ENCODE results near the gene C1QL4. TPM values are rescaled to one million over a fixed set of nuclear protein-coding genes. Genes with fewer than 3 reads are reported as not detected.

Gene C1QL4
- total RNA-seq, 2 donors from 2014 or later, result 1.3 TPM; not detected in 1

- TF ChIP-seq POLR2A (IDR thresholded peaks at IDR 0.05), result no peak
- no peak for TF ChIP-seq POLR2AphosphoS5 (IDR thresholded peaks at IDR 0.05)
- no peak for TF ChIP-seq CTCF (IDR thresholded peaks at IDR 0.05)
- intact Hi-C loops (cut with DNase I), result no loop called here
- Histone ChIP-seq H3K4me3 (no peak overlapping the region), H3K4me1 (replicated peaks) (peaks cover 17% of the 10 kb centered on the region), H3K27me3 (replicated peaks; ENCODE audit: insufficient read depth) (peaks cover 14% of the 10 kb centered on the region), H3K27ac (no peak overlapping the region), H3K9me3 (no peaks in the 10 kb centered on the region), H3K36me3 (no peaks in the 10 kb centered on the region)
- WGBS, result 68% methylated on average over 14 of the region's 14 CpGs
- DNase-seq (ENCODE audit: low spot score), result no peak
Observed at GRCh38 chr12:49340971-49341776, 4.2 kb upstream of the C1QL4 start.

GRCh38 chr12:49340095-49340870 is 3.3 kb upstream of the C1QL4 start:
- Histone ChIP-seq H3K36me3 (no peaks in the 10 kb centered on the region), H3K27ac (no peak overlapping the region), H3K9me3 (no peaks in the 10 kb centered on the region), H3K4me3 (no peak overlapping the region), H3K4me1 (replicated peaks) (peaks cover 8% of the 10 kb centered on the region), H3K27me3 (replicated peaks; ENCODE audit: insufficient read depth) (peaks cover 13% of the 10 kb centered on the region)
- TF ChIP-seq POLR2AphosphoS5 (IDR thresholded peaks at IDR 0.05) (no peak), CTCF (IDR thresholded peaks at IDR 0.05) (no peak), POLR2A (IDR thresholded peaks at IDR 0.05) (no peak)
- 75% methylated on average over 6 of the region's 6 CpGs for WGBS
- intact Hi-C loops (cut with DNase I), result no loop called here
- DNase-seq (ENCODE audit: low spot score), result no peak

GRCh38 chr12:49339464-49339861 is 2.5 kb upstream of the C1QL4 start:
- Histone ChIP-seq H3K36me3 (no peaks in the 10 kb centered on the region), H3K27me3 (replicated peaks; ENCODE audit: insufficient read depth) (peaks cover 10% of the 10 kb centered on the region), H3K4me1 (replicated peaks) (peaks cover 4% of the 10 kb centered on the region), H3K9me3 (no peaks in the 10 kb centered on the region), H3K27ac (no peak overlapping the region), H3K4me3 (no peak overlapping the region)
- intact Hi-C loops (cut with DNase I), result no loop called here
- WGBS, result 60% methylated on average over 5 of the region's 5 CpGs
- DNase-seq (ENCODE audit: low spot score), result no peak
- TF ChIP-seq POLR2AphosphoS5 (IDR thresholded peaks at IDR 0.05) (no peak), POLR2A (IDR thresholded peaks at IDR 0.05) (no peak), CTCF (IDR thresholded peaks at IDR 0.05) (no peak)

- intact Hi-C loops (cut with DNase I), result no loop called here
- TF ChIP-seq POLR2AphosphoS5 (IDR thresholded peaks at IDR 0.05), result no peak
- TF ChIP-seq CTCF (IDR thresholded peaks at IDR 0.05), result no peak
- TF ChIP-seq POLR2A (IDR thresholded peaks at IDR 0.05), result no peak
- Histone ChIP-seq H3K4me3 (no peak overlapping the region), H3K27me3 (replicated peaks; ENCODE audit: insufficient read depth) (peaks cover 10% of the 10 kb centered on the region), H3K9me3 (no peaks in the 10 kb centered on the region), H3K36me3 (no peaks in the 10 kb centered on the region), H3K4me1 (replicated peaks) (peaks cover 4% of the 10 kb centered on the region), H3K27ac (no peak overlapping the region)
- WGBS, result 93% methylated on average over 6 of the region's 6 CpGs
- DNase-seq (ENCODE audit: low spot score), result no peak
Observed at GRCh38 chr12:49338830-49339463, 2.0 kb upstream of the C1QL4 start.
